ENCODE results near the gene AOPEP.

DNA sequence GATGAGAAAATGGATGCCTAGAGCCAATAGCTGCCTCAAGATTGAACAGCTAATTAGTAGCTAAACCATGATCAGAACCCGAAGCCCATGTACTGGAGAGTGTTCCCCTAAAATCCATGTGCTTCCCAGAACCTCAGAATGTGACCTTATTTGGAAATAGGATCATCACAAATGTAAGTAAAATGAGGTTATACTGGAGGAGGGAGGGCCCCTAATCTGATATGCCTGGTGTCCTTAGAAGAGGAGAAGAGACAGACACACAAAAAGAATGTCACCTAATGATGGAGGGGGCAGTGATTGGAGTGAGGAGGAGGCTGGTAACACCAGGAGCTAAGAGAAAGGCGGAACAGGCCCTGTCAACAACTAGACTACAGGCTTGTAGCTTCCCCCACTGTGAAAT is 45.9 kb upstream of the AOPEP start:
- TF ChIP-seq, protein P1, sequence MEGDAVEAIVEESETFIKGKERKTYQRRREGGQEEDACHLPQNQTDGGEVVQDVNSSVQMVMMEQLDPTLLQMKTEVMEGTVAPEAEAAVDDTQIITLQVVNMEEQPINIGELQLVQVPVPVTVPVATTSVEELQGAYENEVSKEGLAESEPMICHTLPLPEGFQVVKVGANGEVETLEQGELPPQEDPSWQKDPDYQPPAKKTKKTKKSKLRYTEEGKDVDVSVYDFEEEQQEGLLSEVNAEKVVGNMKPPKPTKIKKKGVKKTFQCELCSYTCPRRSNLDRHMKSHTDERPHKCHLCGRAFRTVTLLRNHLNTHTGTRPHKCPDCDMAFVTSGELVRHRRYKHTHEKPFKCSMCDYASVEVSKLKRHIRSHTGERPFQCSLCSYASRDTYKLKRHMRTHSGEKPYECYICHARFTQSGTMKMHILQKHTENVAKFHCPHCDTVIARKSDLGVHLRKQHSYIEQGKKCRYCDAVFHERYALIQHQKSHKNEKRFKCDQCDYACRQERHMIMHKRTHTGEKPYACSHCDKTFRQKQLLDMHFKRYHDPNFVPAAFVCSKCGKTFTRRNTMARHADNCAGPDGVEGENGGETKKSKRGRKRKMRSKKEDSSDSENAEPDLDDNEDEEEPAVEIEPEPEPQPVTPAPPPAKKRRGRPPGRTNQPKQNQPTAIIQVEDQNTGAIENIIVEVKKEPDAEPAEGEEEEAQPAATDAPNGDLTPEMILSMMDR (IDR thresholded peaks at IDR 0.05) = no peak
- TF ChIP-seq POLR2A (IDR thresholded peaks at IDR 0.05) = no peak

Measured in uterus (tissue), 2 donors.